Nephron (organoid): ENCODE data around the gene SPN.
"Not testable (repeated sequence)": the region's sequence is repeated elsewhere in the genome, so short reads cannot be mapped to it uniquely, and the experiment has no call there.

Experiments
- H3K27ac Mint-ChIP-seq, 3 experiments: 2 replicates each; pipeline ENCODE4 v1.8.0; 2020; ENCODE audit warnings: mixed read lengths in 3 of 3, mild to moderate bottlenecking in 2 of 3, moderate library complexity in 1 of 3
- H3K27me3 Mint-ChIP-seq: 2 replicates; pipeline ENCODE4 v1.8.0; 2021; ENCODE audit warnings: low read depth, mild to moderate bottlenecking, moderate library complexity, mixed read lengths
- H3K36me3 Mint-ChIP-seq: 2 replicates; pipeline ENCODE4 v1.8.0; 2020; ENCODE audit warnings: low read depth, mixed read lengths
- H3K4me1 Mint-ChIP-seq: 2 replicates; pipeline ENCODE4 v1.8.0; 2020; ENCODE audit warnings: mixed read lengths
- H3K4me3 Mint-ChIP-seq, 3 experiments: 2 replicates each; pipeline ENCODE4 v1.8.0; 2020; ENCODE audit warnings: mild to moderate bottlenecking in 3 of 3, mixed read lengths in 3 of 3, moderate library complexity in 2 of 3
- H3K9me3 Mint-ChIP-seq: 2 replicates; pipeline ENCODE4 v1.8.0; 2020; ENCODE audit warnings: mixed read lengths
- CTCF ChIP-seq, 3 experiments: fragments of 200-600 bp; sonication (generic); IDR thresholded peaks; one replicate each; pipeline ENCODE4 v1.5.0; 2021; ENCODE audit warnings: antibody characterized with exemption in 3 of 3; ENCODE audit not compliant: unreplicated experiment in 3 of 3

Gene SPN

GRCh38 chr16:29663016-29663806, at the start of gene SPN:
Gene SPN, plus strand, starts transcription at chr16:29663247. Its CDS starts 482 bp downstream, at chr16:29663729.
- H3K36me3 Mint-ChIP-seq = no peaks in the 10 kb centered on the region
- no peaks in the 10 kb centered on the region for H3K27me3 Mint-ChIP-seq
- H3K4me1 Mint-ChIP-seq = peaks cover 22% of the 10 kb centered on the region
- peak within 1 kb of the TSS; percentile 51 to 74 (median 63) for H3K27ac Mint-ChIP-seq
- no peaks in the 10 kb centered on the region for H3K9me3 Mint-ChIP-seq
- TF ChIP-seq CTCF (IDR thresholded peaks at IDR 0.05; ENCODE audit: unreplicated experiment in 3 of 3) = no peak
- no peak within 1 kb of the TSS for H3K4me3 Mint-ChIP-seq

- not testable (repeated sequence) for H3K9me3 Mint-ChIP-seq, H3K27me3 Mint-ChIP-seq, H3K36me3 Mint-ChIP-seq
- Mint-ChIP-seq H3K4me1 (peaks cover 27% of the 10 kb centered on the region), H3K4me3 (peak overlapping the region; percentile 85 to 92 (median 86)), H3K27ac (peak overlapping the region in 1 of 3 experiments; percentile 42)
Measured at GRCh38 chr16:29613307-29614057, 49.6 kb upstream of the SPN start.

GRCh38 chr16:29614691-29615314, 48.2 kb upstream of the SPN start:
- Mint-ChIP-seq H3K4me3 (peak overlapping the region; percentile 42 to 75 (median 71)), H3K4me1 (peaks cover 18% of the 10 kb centered on the region), H3K27ac (peak overlapping the region; percentile 28 to 42 (median 33))
- H3K36me3 Mint-ChIP-seq, H3K9me3 Mint-ChIP-seq, H3K27me3 Mint-ChIP-seq: not testable (repeated sequence)

- H3K9me3 Mint-ChIP-seq, H3K27ac Mint-ChIP-seq, H3K27me3 Mint-ChIP-seq, H3K36me3 Mint-ChIP-seq: not testable (repeated sequence)
- Mint-ChIP-seq H3K4me1 (peaks cover 18% of the 10 kb centered on the region), H3K4me3 (peak overlapping the region in 2 of 3 experiments; percentile 15 to 50)
Measured at GRCh38 chr16:29616127-29616526, 46.9 kb upstream of the SPN start.

GRCh38 chr16:29620591-29620990, 42.5 kb upstream of the SPN start:
- not testable (repeated sequence) for H3K27me3 Mint-ChIP-seq

GRCh38 chr16:29622738-29623137, 40.3 kb upstream of the SPN start:
- not testable (repeated sequence) for H3K4me3 Mint-ChIP-seq, H3K27me3 Mint-ChIP-seq, H3K27ac Mint-ChIP-seq, H3K36me3 Mint-ChIP-seq, H3K9me3 Mint-ChIP-seq, H3K4me1 Mint-ChIP-seq

More at GRCh38 chr16:29620591-29620990, 42.5 kb upstream of the SPN start:
- H3K36me3 Mint-ChIP-seq, H3K4me3 Mint-ChIP-seq, H3K9me3 Mint-ChIP-seq, H3K27ac Mint-ChIP-seq, H3K4me1 Mint-ChIP-seq: not testable (repeated sequence)

- H3K27me3 Mint-ChIP-seq, H3K27ac Mint-ChIP-seq, H3K4me3 Mint-ChIP-seq, H3K36me3 Mint-ChIP-seq, H3K9me3 Mint-ChIP-seq, H3K4me1 Mint-ChIP-seq: not testable (repeated sequence)
Measured at GRCh38 chr16:29623253-29623652, 39.8 kb upstream of the SPN start.

GRCh38 chr16:29625114-29625513, 37.9 kb upstream of the SPN start:
- not testable (repeated sequence) for H3K27me3 Mint-ChIP-seq, H3K4me1 Mint-ChIP-seq, H3K27ac Mint-ChIP-seq, H3K36me3 Mint-ChIP-seq, H3K4me3 Mint-ChIP-seq, H3K9me3 Mint-ChIP-seq

- not testable (repeated sequence) for H3K27me3 Mint-ChIP-seq, H3K4me1 Mint-ChIP-seq, H3K36me3 Mint-ChIP-seq, H3K4me3 Mint-ChIP-seq, H3K9me3 Mint-ChIP-seq
- H3K27ac Mint-ChIP-seq = peak overlapping the region in 1 of 3 experiments; percentile 32
Measured at GRCh38 chr16:29626778-29627331, 36.2 kb upstream of the SPN start.

GRCh38 chr16:29627661-29628075, 35.4 kb upstream of the SPN start:
- not testable (repeated sequence) for H3K27me3 Mint-ChIP-seq, H3K36me3 Mint-ChIP-seq, H3K4me3 Mint-ChIP-seq, H3K27ac Mint-ChIP-seq, H3K4me1 Mint-ChIP-seq, H3K9me3 Mint-ChIP-seq

- H3K4me1 Mint-ChIP-seq, H3K27me3 Mint-ChIP-seq, H3K4me3 Mint-ChIP-seq, H3K27ac Mint-ChIP-seq, H3K36me3 Mint-ChIP-seq, H3K9me3 Mint-ChIP-seq: not testable (repeated sequence)
Measured at GRCh38 chr16:29628707-29629106, 34.3 kb upstream of the SPN start.

- not testable (repeated sequence) for H3K27ac Mint-ChIP-seq, H3K4me3 Mint-ChIP-seq, H3K4me1 Mint-ChIP-seq, H3K27me3 Mint-ChIP-seq, H3K9me3 Mint-ChIP-seq, H3K36me3 Mint-ChIP-seq
Measured at GRCh38 chr16:29629318-29629717, 33.7 kb upstream of the SPN start.

GRCh38 chr16:29631658-29632057, 31.4 kb upstream of the SPN start:
- not testable (repeated sequence) for H3K4me3 Mint-ChIP-seq, H3K27ac Mint-ChIP-seq, H3K9me3 Mint-ChIP-seq, H3K4me1 Mint-ChIP-seq, H3K27me3 Mint-ChIP-seq, H3K36me3 Mint-ChIP-seq

GRCh38 chr16:29635902-29636301, 27.1 kb upstream of the SPN start:
- not testable (repeated sequence) for H3K36me3 Mint-ChIP-seq, H3K4me3 Mint-ChIP-seq, H3K9me3 Mint-ChIP-seq, H3K4me1 Mint-ChIP-seq, H3K27me3 Mint-ChIP-seq
- peak overlapping the region in 1 of 3 experiments; percentile 26 for H3K27ac Mint-ChIP-seq
